IMR-90 (cell line): ENCODE data around the gene FNDC5. TPM values are rescaled to one million over a fixed set of nuclear protein-coding genes. Genes with fewer than 3 reads are reported as not detected.

Experiments
- ATAC-seq: fragments of 200-7000 bp; cut with Tn5 transposase; 2 replicates; pipeline ENCODE4 v1.9.1; 2020; ENCODE audit warnings: low read depth, mild to moderate bottlenecking, moderate library complexity
- BruUV-seq: library from RNA; stranded (reverse); fragments of 400-500 nt; replicated peaks from 2 replicates; lab custom pipeline; 2021; lab: Mats Ljungman, UMichigan
- CTCF ChIA-PET: fragments of 300-600 bp; formaldehyde crosslinking; extraction: SDS; loops from one replicate; lab custom pipeline; 2021; ENCODE audit warnings: antibody characterized with exemption; lab: Yijun Ruan, JAX
- POLR2A ChIA-PET: fragments of 300-600 bp; sonication (Branson Sonifier 250); formaldehyde crosslinking; loops from one replicate; lab custom pipeline; 2022; ENCODE audit warnings: antibody characterized with exemption; ENCODE audit not compliant: unreplicated experiment; lab: Charles Lee
- DNase-seq: peaks from one replicate; pipeline ENCODE4 v3.0.0; 2013
- H2AFZ ChIP-seq: replicated peaks from 2 replicates; pipeline ENCODE3; 2013; ENCODE audit warnings: low read length, mild to moderate bottlenecking; ENCODE audit not compliant: poor library complexity
- H2AK5ac ChIP-seq: 2 replicates; pipeline ENCODE4 v1.6.1; 2013; ENCODE audit warnings: low read depth, low read length, inconsistent platforms
- H2AK9ac ChIP-seq: replicated peaks from 2 replicates; pipeline ENCODE3; 2013; ENCODE audit warnings: mild to moderate bottlenecking, low read depth, low read length, moderate library complexity; ENCODE audit not compliant: poor library complexity
- H2BK120ac ChIP-seq: 2 replicates; pipeline ENCODE4 v1.6.1; 2013; ENCODE audit warnings: low read depth, low read length, inconsistent platforms
- H2BK15ac ChIP-seq: 3 replicates; pipeline ENCODE4 v1.6.1; 2013; ENCODE audit warnings: low read depth, low read length, inconsistent platforms
- H2BK20ac ChIP-seq: 2 replicates; pipeline ENCODE4 v1.6.1; 2013; ENCODE audit warnings: low read depth, mild to moderate bottlenecking, inconsistent platforms, low read length, moderate library complexity
- H2BK5ac ChIP-seq: 2 replicates; pipeline ENCODE4 v1.6.1; 2013; ENCODE audit warnings: mild to moderate bottlenecking, low read depth, low read length, inconsistent platforms; ENCODE audit not compliant: poor library complexity, severe bottlenecking
- H3K14ac ChIP-seq: replicated peaks from 2 replicates; pipeline ENCODE4 v1.6.1; 2013; ENCODE audit warnings: low read depth, low read length, inconsistent platforms
- H3K18ac ChIP-seq: 2 replicates; pipeline ENCODE4 v1.6.1; 2013; ENCODE audit warnings: low read depth, low read length, control low read depth
- H3K23ac ChIP-seq: 2 replicates; pipeline ENCODE4 v1.6.1; 2013; ENCODE audit warnings: low read depth, low read length, inconsistent platforms
- H3K27ac ChIP-seq: 2 replicates; pipeline ENCODE4 v1.5.1; 2013; ENCODE audit warnings: mild to moderate bottlenecking, control low read depth, low read length; ENCODE audit not compliant: insufficient read depth
- H3K27me3 ChIP-seq: 2 replicates; pipeline ENCODE4 v1.6.1; 2013; ENCODE audit warnings: low read length; ENCODE audit not compliant: control insufficient read depth, insufficient read depth
- H3K36me3 ChIP-seq: 2 replicates; pipeline ENCODE4 v1.6.1; 2013; ENCODE audit warnings: low read length, mixed read lengths; ENCODE audit not compliant: control insufficient read depth, insufficient read depth
- H3K4ac ChIP-seq: 2 replicates; pipeline ENCODE4 v1.6.1; 2013; ENCODE audit warnings: low read depth, low read length, inconsistent platforms
- H3K4me1 ChIP-seq: 2 replicates; pipeline ENCODE4 v1.6.1; 2013; ENCODE audit warnings: low read length, mixed read lengths; ENCODE audit not compliant: control insufficient read depth, insufficient read depth
- H3K4me2 ChIP-seq: 2 replicates; pipeline ENCODE4 v1.6.1; 2013; ENCODE audit warnings: low read depth, mild to moderate bottlenecking, control low read depth, low read length, moderate library complexity
- H3K4me3 ChIP-seq: 2 replicates; pipeline ENCODE4 v1.5.1; 2013; ENCODE audit warnings: low read depth, mild to moderate bottlenecking, control low read depth, low read length, moderate library complexity; ENCODE audit not compliant: insufficient read depth
- H3K56ac ChIP-seq: 2 replicates; pipeline ENCODE4 v1.6.1; 2013; ENCODE audit warnings: low read length, inconsistent platforms; ENCODE audit not compliant: insufficient read depth; ENCODE audit errors: extremely low read depth
- H3K79me1 ChIP-seq, 2 experiments: 2 replicates each; pipeline ENCODE4 v1.6.1; 2013; ENCODE audit warnings: low read length in 2 of 2, inconsistent platforms in 1 of 2, low read depth in 1 of 2
- H3K9ac ChIP-seq: 2 replicates; pipeline ENCODE4 v1.6.1; 2013; ENCODE audit warnings: low read depth, low read length, control low read depth
- H3K9me1 ChIP-seq: 2 replicates; pipeline ENCODE4 v1.6.1; 2013; ENCODE audit warnings: low read length, inconsistent platforms; ENCODE audit not compliant: insufficient read depth
- H3K9me3 ChIP-seq: 2 replicates; pipeline ENCODE4 v1.6.1; 2013; ENCODE audit warnings: low read length; ENCODE audit not compliant: control insufficient read depth, insufficient read depth
- H4K20me1 ChIP-seq: 2 replicates; pipeline ENCODE4 v1.6.1; 2013; ENCODE audit warnings: low read length, inconsistent platforms; ENCODE audit not compliant: insufficient read depth
- H4K5ac ChIP-seq: 2 replicates; pipeline ENCODE4 v1.6.1; 2013; ENCODE audit warnings: mild to moderate bottlenecking, low read depth, low read length, control low read depth
- H4K8ac ChIP-seq, 2 experiments: 2 replicates each; pipeline ENCODE4 v1.6.1; 2013; ENCODE audit warnings: low read depth in 2 of 2, low read length in 2 of 2, control low read depth in 1 of 2, inconsistent platforms in 1 of 2
- H4K91ac ChIP-seq: 2 replicates; pipeline ENCODE4 v1.6.1; 2013; ENCODE audit warnings: low read depth, low read length, inconsistent platforms; ENCODE audit not compliant: insufficient read depth
- CHD1 ChIP-seq: IDR thresholded peaks from 2 replicates; pipeline ENCODE4 v1.6.1; 2012; ENCODE audit warnings: low read depth, low read length, improper control_type of control experiment
- FOS ChIP-seq: fragments of 150-350 bp; IDR thresholded peaks from 2 replicates; pipeline ENCODE4 v1.6.1; 2016; ENCODE audit warnings: low read depth, low read length
- RAD21 ChIP-seq: IDR thresholded peaks from 2 replicates; pipeline ENCODE4 v1.6.1; 2012; ENCODE audit warnings: low read length, improper control_type of control experiment
- WGBS, 2 experiments: methylation state at CpG; one replicate each; pipeline versions ENCODE4 v1.1.5 to v1.1.7; 2013; ENCODE audit warnings: missing lambda C conversion rate in 2 of 2; ENCODE audit not compliant: insufficient read length in 1 of 2; ENCODE audit errors: extremely low coverage in 2 of 2; 5-methylcytosine and 5-hydroxymethylcytosine counted together
- dilution Hi-C: fragments of 300-500 bp; cut with HindIII; formaldehyde crosslinking; loops from one replicate; pipeline ENCODE4 v1.14.3; 2018; ENCODE audit warnings: low sequenced_read_pairs; ENCODE audit not compliant: unreplicated experiment
- in situ Hi-C: fragments of 300-500 bp; cut with MboI; formaldehyde crosslinking; loops from 3 replicates; pipeline ENCODE4 v1.14.3; 2019; ENCODE audit warnings: low sequenced_read_pairs, inconsistent platforms, mixed read lengths
- intact Hi-C: fragments of 100-400 bp; cut with micrococcal nuclease; formaldehyde crosslinking; loops from 2 replicates; pipeline ENCODE4 v1.10.0; 2022
- polyA plus RNA-seq, 3 experiments: library from polyadenylated mRNA; depleted of rRNA; stranded (reverse); fragments of >200 nt; gene quantifications; 2 replicates each; pipeline ENCODE4 v1.2.3, GENCODE V29; 2012; ENCODE audit warnings: low replicate concordance in 1 of 3
- total RNA-seq: library from RNA; depleted of rRNA; stranded (reverse); fragments of >200 nt; gene quantifications from 2 replicates; pipeline ENCODE4 v1.2.3, GENCODE V29; 2012
- TF ChIP-seq, protein P1 (sequence below): conservative IDR thresholded peaks from 2 replicates; pipeline ENCODE4 v1.5.1; 2012; ENCODE audit warnings: mild to moderate bottlenecking, low read depth, low read length, improper control_type of control experiment
- TF ChIP-seq, protein P2 (sequence below): fragments of 150-350 bp; IDR thresholded peaks from 2 replicates; pipeline ENCODE4 v1.6.1; 2017; ENCODE audit warnings: mild to moderate bottlenecking, antibody characterized with exemption, low read length, low read depth
- TF ChIP-seq, protein P3 (sequence below): fragments of 150-350 bp; IDR thresholded peaks from 2 replicates; pipeline ENCODE4 v1.6.1; 2016; ENCODE audit warnings: low read depth, mild to moderate bottlenecking, low read length, moderate library complexity, borderline replicate concordance

Gene FNDC5
- total and polyA plus RNA-seq, 2 of the 4 experiments (the other 2 are of a cell fraction), result 1.2 to 1.6 TPM

DNA sequence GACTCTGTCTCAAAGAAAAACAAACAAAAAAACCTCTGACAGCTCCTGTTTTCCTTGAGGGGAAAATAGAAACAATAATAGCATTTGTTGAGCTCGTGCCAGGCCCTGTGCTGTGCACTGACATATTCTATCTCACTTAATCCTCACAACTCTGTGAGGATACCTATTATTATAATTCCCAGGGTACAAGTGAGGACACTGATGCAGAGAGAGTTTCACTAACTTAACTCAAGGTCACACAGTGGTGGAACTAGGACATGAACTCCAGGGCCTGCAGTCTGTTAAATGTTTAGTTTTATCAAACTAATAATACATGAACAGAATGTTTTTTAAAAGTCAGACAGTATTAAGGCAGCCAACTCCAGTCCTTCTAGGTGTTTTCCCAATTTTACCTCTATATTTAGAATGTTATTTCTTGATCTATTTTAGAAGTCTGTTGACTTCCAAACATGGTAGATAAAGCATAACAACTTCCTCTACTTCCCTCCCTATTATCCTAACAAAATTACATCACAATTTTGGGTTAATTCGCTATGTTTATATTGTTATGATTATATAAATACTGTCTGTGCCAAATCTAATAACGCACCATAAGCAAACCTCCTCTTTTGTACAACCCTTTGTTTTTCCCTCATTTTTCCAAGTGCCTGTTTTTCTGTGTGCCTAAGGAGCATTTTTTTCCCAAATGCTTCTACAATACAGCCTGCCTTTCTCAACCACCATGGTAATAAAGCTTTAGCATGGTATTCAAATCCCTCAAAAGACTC is 4.9 kb downstream of the FNDC5 start:
- BruUV-seq, result no TSS peak
- POLR2A ChIA-PET, result no interaction called here
- WGBS, 2 experiments, result no CpG with 5 or more reads among the region's 3 CpGs
- Histone ChIP-seq H2BK20ac (no peak overlapping the region), H4K5ac (no peak overlapping the region), H2AFZ (no peak overlapping the region), H3K23ac (no peak overlapping the region), H3K4me2 (no peak overlapping the region), H2BK120ac (no peak overlapping the region), H3K27me3 (peaks cover 4% of the 10 kb centered on the region), H3K4me1 (peaks cover 9% of the 10 kb centered on the region), H4K91ac (no peak overlapping the region), H3K36me3 (peaks cover 18% of the 10 kb centered on the region; the same call in 1 of the 2 replicates), H2AK5ac (no peak overlapping the region), H3K4ac (no peak overlapping the region), H3K27ac (no peak overlapping the region), H4K8ac (no peak overlapping the region), H3K4me3 (no peak overlapping the region), H2AK9ac (no peak overlapping the region), H3K9me1 (peaks cover 7% of the 10 kb centered on the region; the same call in 1 of the 2 replicates), H3K9me3 (no peaks in the 10 kb centered on the region), H2BK15ac (no peak overlapping the region), H3K14ac (no peak overlapping the region), H3K18ac (no peak overlapping the region), H3K79me1 (no peaks in the 10 kb centered on the region), H2BK5ac (no peak overlapping the region), H3K9ac (no peak overlapping the region), H4K20me1 (no peaks in the 10 kb centered on the region; the same call in 1 of the 2 replicates), H3K56ac (no peak overlapping the region)
- DNase-seq (no peak), ATAC-seq (no peak)
- intact Hi-C loops (no loop called here), in situ Hi-C loops (no loop called here), dilution Hi-C loops (no loop called here)
- CTCF ChIA-PET, result interaction anchor here (0.8 kb wide), 1 partner anchor 11 kb away, joined by 3 read pairs; no protein-coding TSS in a partner anchor
- TF ChIP-seq, protein P1, sequence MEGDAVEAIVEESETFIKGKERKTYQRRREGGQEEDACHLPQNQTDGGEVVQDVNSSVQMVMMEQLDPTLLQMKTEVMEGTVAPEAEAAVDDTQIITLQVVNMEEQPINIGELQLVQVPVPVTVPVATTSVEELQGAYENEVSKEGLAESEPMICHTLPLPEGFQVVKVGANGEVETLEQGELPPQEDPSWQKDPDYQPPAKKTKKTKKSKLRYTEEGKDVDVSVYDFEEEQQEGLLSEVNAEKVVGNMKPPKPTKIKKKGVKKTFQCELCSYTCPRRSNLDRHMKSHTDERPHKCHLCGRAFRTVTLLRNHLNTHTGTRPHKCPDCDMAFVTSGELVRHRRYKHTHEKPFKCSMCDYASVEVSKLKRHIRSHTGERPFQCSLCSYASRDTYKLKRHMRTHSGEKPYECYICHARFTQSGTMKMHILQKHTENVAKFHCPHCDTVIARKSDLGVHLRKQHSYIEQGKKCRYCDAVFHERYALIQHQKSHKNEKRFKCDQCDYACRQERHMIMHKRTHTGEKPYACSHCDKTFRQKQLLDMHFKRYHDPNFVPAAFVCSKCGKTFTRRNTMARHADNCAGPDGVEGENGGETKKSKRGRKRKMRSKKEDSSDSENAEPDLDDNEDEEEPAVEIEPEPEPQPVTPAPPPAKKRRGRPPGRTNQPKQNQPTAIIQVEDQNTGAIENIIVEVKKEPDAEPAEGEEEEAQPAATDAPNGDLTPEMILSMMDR, result no peak
- TF ChIP-seq RAD21, result no peak
- no peak for TF ChIP-seq FOS
- TF ChIP-seq CHD1, result no peak
- TF ChIP-seq, protein P2, sequence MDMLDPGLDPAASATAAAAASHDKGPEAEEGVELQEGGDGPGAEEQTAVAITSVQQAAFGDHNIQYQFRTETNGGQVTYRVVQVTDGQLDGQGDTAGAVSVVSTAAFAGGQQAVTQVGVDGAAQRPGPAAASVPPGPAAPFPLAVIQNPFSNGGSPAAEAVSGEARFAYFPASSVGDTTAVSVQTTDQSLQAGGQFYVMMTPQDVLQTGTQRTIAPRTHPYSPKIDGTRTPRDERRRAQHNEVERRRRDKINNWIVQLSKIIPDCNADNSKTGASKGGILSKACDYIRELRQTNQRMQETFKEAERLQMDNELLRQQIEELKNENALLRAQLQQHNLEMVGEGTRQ, result no peak
- TF ChIP-seq, protein P3, sequence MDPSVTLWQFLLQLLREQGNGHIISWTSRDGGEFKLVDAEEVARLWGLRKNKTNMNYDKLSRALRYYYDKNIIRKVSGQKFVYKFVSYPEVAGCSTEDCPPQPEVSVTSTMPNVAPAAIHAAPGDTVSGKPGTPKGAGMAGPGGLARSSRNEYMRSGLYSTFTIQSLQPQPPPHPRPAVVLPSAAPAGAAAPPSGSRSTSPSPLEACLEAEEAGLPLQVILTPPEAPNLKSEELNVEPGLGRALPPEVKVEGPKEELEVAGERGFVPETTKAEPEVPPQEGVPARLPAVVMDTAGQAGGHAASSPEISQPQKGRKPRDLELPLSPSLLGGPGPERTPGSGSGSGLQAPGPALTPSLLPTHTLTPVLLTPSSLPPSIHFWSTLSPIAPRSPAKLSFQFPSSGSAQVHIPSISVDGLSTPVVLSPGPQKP, result no peak
